HG02759 (cell line): ENCODE data around the gene HSPA6.
A peak's percentile ranks its signal among the peaks of the same experiment; 100 is the strongest.
"Not testable (repeated sequence)": the region's sequence is repeated elsewhere in the genome, so short reads cannot be mapped to it uniquely, and the experiment has no call there.

Experiments
- ATAC-seq: cut with Tn5 transposase; IDR thresholded peaks from one replicate; pipeline ENCODE4 v1.9.1; 2021; ENCODE audit warnings: mild to moderate bottlenecking, moderate library complexity; ENCODE audit not compliant: unreplicated experiment

HSPA6 gene

GRCh38 chr1:161502641-161503393 is 21.5 kb upstream of the HSPA6 start:
- ATAC-seq, result no peak

DNA sequence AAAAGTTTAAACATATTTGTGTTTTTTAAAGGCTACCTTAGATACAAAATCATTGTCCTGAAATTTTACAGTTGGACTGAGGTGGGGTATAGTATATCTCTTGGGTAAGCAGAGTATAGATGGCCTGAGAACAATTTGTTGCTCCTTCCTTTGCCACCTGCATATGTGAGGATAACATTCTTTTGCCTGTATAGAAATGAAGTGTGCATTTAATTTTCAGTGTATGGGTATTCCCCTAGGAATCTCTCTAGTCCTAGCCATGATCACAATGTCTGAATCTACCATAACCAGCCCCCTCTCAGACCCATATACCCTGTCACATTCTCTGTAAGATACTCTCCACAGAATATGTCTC is 21.0 kb upstream of the HSPA6 start:
- no peak for ATAC-seq

DNA sequence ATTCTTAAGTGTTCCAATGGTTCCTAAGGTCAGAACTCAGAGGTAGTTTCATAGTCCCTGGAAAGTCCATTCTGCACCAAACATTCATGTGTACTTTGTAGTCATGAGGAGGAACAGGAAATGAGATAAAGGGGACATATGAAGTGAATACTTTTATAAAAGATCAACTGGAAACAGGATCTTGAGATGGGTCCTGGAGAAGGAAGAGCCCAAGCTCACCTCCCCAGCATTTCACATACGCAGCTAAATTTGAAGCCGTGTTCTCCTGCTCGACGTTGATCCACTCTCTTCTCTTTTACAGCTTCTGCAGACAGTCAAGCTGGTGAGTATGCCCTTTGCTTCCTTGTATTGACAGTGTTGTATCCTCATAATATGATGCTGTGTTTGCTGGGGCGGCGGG is 18.7 kb upstream of the HSPA6 start:
- ATAC-seq, result no peak

DNA sequence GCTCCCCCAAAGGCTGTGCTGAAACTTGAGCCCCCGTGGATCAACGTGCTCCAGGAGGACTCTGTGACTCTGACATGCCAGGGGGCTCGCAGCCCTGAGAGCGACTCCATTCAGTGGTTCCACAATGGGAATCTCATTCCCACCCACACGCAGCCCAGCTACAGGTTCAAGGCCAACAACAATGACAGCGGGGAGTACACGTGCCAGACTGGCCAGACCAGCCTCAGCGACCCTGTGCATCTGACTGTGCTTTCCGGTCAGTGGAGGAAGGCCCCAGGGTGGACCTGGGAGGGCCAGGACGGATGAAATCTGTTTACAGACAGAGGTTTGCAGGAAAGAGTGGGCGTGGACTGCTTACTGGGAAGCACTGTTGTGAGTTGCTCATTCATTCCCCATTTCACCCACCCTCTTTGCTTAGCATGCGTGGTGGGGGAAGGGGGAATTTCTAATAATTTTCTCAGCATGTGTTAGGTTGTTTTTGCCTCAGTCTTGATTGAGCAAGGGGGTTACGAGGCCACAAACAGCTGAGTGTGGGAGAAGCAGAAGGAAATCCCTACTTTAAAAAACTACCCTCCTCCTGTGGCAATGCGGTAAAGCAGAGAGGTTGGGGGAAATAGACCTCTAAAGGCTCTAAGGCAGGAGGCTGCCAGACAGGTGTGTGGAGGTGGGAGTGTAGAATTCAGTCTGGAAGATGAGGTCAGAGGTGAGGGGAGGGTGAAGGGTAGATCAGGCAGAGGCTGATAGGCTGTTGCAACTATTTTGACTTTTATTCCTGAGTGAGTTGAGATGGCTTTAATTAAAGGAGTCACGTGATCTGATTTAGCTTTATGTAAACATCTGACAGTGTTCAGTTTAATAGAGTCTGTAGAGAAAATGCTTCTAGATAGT is 17.8 kb upstream of the HSPA6 start:
- no peak for ATAC-seq

GRCh38 chr1:161510477-161510876 is 13.9 kb upstream of the HSPA6 start:
- no peak for ATAC-seq

GRCh38 chr1:161511018-161511755 is 13.2 kb upstream of the HSPA6 start:
- ATAC-seq, result no peak

DNA sequence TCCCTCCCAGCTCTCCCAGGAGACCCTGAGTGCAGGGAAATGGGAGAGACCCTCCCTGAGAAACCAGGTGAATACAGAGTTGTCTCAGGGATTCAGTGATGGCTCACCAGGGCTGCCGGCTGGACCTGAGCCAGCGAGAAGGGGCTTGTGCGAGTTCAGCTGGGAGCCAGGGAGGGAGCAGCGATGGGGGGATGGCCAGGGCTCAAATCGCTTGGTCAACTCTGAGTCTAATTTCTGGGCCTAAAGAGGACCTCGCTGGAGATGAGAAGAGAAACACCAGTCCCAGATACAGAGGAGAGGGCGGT is 12.6 kb upstream of the HSPA6 start:
- no peak for ATAC-seq

GRCh38 chr1:161512636-161513447 is 11.5 kb upstream of the HSPA6 start:
- not testable (repeated sequence) for ATAC-seq

GRCh38 chr1:161513448-161513780 is 10.9 kb upstream of the HSPA6 start:
- not testable (repeated sequence) for ATAC-seq

- not testable (repeated sequence) for ATAC-seq
These were observed 10.4 kb upstream of the HSPA6 start for GRCh38 chr1:161513953-161514352.

- peak; percentile 7 for ATAC-seq
These were observed 1.1 kb upstream of the HSPA6 start for GRCh38 chr1:161523041-161523816.

DNA sequence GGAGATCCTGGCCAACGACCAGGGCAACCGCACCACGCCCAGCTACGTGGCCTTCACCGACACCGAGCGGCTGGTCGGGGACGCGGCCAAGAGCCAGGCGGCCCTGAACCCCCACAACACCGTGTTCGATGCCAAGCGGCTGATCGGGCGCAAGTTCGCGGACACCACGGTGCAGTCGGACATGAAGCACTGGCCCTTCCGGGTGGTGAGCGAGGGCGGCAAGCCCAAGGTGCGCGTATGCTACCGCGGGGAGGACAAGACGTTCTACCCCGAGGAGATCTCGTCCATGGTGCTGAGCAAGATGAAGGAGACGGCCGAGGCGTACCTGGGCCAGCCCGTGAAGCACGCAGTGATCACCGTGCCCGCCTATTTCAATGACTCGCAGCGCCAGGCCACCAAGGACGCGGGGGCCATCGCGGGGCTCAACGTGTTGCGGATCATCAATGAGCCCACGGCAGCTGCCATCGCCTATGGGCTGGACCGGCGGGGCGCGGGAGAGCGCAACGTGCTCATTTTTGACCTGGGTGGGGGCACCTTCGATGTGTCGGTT is 477 bp downstream of the HSPA6 start:
- peak; percentile 22 for ATAC-seq

DNA sequence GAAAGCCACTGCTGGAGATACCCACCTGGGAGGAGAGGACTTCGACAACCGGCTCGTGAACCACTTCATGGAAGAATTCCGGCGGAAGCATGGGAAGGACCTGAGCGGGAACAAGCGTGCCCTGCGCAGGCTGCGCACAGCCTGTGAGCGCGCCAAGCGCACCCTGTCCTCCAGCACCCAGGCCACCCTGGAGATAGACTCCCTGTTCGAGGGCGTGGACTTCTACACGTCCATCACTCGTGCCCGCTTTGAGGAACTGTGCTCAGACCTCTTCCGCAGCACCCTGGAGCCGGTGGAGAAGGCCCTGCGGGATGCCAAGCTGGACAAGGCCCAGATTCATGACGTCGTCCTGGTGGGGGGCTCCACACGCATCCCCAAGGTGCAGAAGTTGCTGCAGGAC is 981 bp downstream of the HSPA6 start:
- not testable (repeated sequence) for ATAC-seq

GRCh38 chr1:161525918-161526317 is 1.6 kb downstream of the HSPA6 start:
- ATAC-seq, result not testable (repeated sequence)

- ATAC-seq, result not testable (repeated sequence)
These were observed 4.2 kb downstream of the HSPA6 start for GRCh38 chr1:161528550-161528949.

DNA sequence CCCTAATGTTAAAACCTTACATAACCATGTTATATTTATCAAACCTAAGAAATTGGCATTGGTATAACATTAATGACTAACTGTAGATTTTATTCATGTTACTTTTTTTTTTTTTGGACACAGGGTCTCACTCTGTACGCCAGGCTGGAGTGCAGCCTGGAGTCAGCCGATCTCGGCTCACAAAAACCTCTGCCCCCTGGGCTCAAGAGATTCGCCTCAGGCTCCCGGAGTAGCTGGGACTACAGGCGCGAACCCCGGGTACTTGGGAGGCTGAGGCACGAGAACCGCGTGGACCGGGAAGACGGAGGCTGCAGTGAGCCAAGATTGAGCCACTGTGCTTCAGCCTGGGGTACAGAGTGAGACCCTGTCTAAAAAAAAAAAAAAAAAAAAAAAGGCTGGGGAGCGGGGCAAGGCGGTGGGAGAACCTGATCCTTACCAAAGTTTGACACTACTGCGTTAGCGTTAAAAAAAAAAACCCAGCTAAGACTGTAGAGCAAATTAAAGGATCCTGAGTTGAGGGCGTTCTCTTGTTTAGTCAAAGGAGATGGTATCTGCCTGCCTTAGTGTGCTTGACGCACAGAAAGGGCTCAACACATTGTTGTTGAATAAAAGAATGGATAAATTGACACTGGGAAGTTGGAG is 5.2 kb downstream of the HSPA6 start:
- ATAC-seq, result not testable (repeated sequence)

DNA sequence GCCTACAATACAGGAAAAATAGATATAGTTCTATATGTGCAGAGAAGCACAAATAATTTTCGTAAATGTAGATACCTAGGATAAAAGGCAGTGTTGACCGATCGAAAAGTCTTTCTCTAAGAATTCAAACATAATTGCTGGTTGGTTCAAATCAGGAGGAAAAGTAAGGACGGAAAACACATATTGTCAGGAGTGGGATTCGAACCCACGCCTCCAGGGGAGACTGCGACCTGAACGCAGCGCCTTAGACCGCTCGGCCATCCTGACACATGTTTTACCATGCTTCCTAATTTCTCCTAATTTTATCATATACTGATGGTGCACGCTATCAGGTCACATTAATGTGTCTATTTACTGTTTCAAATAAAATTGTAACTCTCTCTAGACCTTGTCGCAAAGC is 5.8 kb downstream of the HSPA6 start:
- peak; percentile 46 for ATAC-seq

DNA sequence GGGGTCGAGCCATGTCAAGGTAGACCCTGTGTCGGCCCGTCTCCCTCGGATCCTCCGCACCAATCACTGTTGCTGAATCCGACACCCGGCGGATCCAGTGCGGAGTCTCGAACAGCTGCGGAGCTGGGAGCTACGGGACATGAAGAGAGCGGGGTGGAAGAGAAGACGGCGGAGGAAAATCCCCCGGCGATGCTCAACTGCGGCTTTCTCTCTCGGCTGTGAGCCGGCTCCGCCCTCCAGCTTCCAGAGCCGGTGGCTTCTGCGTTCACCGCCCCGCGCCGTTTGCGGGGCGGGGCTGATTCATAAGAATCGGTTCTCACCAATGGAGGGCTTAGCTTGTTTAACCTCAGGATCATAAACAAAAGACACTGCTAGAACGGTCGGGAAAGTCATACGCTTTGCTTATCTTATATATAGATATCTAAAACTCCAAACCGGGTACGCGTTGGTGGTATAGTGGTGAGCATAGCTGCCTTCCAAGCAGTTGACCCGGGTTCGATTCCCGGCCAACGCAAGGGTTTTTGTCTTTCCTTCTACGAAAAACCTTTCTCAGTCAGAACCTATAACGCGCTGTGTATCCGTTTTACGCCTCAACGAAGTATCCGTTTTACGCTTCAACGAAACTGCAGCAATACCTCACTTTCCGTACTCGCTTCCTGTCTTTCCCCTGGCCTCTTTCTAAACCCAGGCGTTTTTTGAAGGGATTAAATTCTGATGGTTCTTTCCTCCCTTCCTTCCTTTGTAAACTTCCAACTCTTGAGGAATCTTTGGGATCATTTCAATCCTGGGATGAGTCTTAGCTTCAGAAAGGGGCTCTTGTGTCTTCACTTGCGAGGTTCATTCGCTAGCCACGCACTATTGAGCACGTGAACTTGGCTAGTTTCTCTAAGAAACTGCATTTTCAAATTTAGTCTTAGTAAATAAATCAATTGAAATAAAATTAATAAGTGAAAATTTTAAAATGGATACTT is 6.6 kb downstream of the HSPA6 start:
- peak; percentile 86 for ATAC-seq
